ENCODE results near the gene NCEH1. TPM values are rescaled to one million over a fixed set of nuclear protein-coding genes. Genes with fewer than 3 reads are reported as not detected.

The NCEH1 gene
- total RNA-seq, 1 donor from 2014 or later = 7.7 TPM

DNA sequence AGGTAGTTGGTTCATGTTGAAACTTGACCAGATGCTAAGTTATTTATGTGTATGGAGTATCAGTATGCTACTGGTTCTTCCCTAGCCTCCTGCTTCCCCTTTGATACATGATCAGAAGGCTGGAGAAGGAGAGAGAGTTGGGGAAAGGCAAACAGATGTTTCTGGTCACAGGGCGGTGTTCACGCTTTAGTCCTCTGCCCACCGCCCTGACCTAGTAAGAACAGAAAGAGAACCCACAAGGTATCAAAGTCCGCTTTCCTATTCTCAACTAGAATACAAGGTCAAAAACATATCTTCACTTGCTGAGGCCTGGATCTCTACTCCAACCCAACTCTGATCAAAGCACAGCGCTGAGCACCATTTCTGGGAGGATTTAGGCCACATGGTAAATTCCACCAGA lies 55.5 kb downstream of the NCEH1 start:
- no peak for DNase-seq
- Mint-ChIP-seq H3K27ac (no peak overlapping the region), H3K4me3 (no peak overlapping the region), H3K4me1 (no peaks in the 10 kb centered on the region), H3K9me3 (peaks cover 3% of the 10 kb centered on the region), H3K27me3 (no peaks in the 10 kb centered on the region), H3K36me3 (ENCODE audit: low read depth) (no peaks in the 10 kb centered on the region)
- intact Hi-C loops (cut with micrococcal nuclease) = no loop called here

DNA sequence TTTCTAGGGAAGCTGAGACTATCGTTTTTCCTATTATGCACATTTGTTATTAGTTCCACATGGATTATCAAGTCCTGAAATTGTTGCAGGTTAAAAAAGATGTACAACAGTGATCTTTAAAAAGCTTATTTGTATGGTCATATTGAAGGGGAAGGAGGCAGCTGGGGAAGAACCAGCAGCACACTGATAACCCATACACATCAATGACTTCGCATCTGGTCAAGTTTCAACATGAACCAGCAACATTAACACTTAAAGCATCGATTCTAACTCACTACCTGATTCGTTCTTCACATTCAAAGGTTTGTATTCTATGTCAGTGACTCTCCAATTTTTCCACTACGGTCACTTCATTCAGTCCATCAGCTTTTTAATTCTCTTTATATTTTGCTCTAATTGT lies 56.4 kb downstream of the NCEH1 start:
- H3K27ac Mint-ChIP-seq = no peak overlapping the region
- intact Hi-C loops (cut with micrococcal nuclease) = no loop called here
- no peaks in the 10 kb centered on the region for H3K36me3 Mint-ChIP-seq (ENCODE audit: low read depth)
- DNase-seq = no peak
- H3K9me3 Mint-ChIP-seq = peaks cover 3% of the 10 kb centered on the region
- no peak overlapping the region for H3K4me3 Mint-ChIP-seq
- H3K4me1 Mint-ChIP-seq = no peaks in the 10 kb centered on the region
- no peaks in the 10 kb centered on the region for H3K27me3 Mint-ChIP-seq

DNA sequence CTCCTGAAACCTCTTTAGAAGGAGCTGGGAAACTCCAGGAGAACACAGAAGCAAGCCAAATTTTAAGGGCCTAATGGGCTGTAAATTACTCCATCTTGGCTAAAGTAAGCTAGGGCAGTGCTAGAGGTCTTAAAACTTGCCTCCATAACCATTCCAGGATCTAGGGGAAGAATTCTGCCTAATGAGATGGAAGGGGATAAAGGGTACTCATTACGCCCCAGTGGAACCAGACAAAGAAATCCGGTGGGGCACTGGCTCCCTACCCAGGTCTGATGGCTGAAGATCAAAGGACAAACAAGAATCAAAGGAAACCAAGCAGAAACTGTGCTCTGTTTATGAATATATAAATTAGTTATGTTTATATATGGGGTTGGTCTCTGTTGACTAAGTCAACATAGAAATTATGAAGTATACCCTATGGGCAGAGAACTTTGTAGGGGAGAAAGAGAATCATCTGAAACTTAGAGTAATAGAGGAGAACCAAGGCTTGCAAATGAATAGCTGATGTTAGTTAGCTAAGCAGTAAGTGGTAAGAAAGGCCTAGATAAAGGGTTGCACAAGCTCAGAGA lies 57.8 kb downstream of the NCEH1 start:
- Mint-ChIP-seq H3K4me3 (no peak overlapping the region), H3K4me1 (no peaks in the 10 kb centered on the region), H3K9me3 (peaks cover 3% of the 10 kb centered on the region), H3K36me3 (ENCODE audit: low read depth) (no peaks in the 10 kb centered on the region), H3K27ac (no peak overlapping the region), H3K27me3 (no peaks in the 10 kb centered on the region)
- no peak for DNase-seq
- intact Hi-C loops (cut with micrococcal nuclease) = no loop called here

DNA sequence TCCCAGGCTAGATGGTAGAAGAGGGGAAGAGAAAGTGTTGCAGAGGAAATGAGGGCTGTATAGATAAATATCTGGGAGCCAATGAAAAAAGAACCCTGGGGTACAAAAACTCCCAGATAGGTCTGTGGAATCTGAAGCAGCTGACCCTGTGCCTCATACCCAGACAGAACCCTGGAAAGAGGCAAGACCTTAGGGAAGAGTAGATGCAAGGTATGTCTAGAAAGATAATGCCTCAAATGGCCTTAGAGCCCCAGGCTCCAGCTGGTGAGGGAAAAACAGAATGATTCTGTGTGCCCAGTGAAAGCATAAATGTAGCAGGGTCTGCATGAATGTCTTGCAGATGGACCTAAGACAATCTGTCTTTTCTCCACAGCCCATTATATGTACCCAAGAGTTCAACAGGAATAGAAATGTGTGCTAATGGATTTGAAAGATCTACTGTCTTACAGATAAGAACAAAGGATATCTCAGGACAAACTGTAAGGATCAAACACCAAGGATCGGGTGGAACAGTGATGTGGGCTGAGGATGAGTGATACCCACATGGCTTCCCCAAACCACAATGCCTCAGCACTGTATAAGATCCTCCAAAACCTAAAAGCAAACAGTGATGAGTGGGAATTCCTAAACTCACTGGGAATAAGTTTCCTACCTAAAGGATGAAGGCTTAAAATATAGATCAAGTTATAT lies 58.8 kb downstream of the NCEH1 start:
- intact Hi-C loops (cut with micrococcal nuclease) = no loop called here
- Mint-ChIP-seq H3K4me1 (no peaks in the 10 kb centered on the region), H3K27me3 (no peaks in the 10 kb centered on the region), H3K4me3 (no peak overlapping the region), H3K36me3 (ENCODE audit: low read depth) (no peaks in the 10 kb centered on the region), H3K27ac (no peak overlapping the region), H3K9me3 (peaks cover 3% of the 10 kb centered on the region)
- DNase-seq = no peak

DNA sequence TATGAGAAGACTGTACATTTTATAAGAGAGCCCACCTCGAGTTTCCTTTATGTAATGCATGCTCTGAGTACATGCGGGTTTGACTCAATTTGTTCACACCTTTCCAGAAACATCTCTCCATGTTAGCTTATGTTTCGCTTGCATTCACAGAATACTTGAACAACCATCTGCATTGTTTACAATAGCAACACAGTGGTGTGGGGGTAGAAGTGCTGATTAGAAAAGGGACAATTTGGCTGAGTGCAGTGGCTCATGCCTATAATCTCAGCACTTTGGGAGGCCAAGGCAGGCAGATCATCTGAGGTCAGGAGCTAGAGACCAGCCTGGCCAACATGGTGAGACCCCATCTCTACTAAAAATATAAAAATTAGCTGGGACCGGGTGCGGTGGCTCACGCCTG lies 60.9 kb downstream of the NCEH1 start:
- no peak overlapping the region for H3K4me3 Mint-ChIP-seq
- H3K27me3 Mint-ChIP-seq = no peaks in the 10 kb centered on the region
- intact Hi-C loops (cut with micrococcal nuclease) = no loop called here

DNA sequence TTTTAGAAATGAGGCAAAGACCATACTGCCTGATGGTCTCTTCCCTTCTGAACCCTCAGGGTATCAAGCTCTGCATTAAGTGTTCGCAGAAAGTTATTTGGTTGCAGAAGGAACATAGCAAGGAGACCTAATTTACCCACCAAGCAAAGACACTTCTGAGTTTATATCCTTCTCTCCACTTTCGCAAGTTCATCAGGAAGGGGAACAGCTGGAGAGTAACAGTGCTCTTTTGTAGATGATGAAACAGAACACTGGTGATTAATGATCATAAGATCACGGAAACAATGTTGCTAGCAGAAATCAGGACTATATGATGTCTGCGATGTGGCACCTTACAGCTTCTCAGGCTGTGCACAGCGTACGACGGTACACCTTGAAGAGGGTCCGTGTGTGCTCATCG lies 62.1 kb downstream of the NCEH1 start:
- H3K4me1 Mint-ChIP-seq = no peaks in the 10 kb centered on the region
- no peak overlapping the region for H3K4me3 Mint-ChIP-seq
- H3K27me3 Mint-ChIP-seq = no peaks in the 10 kb centered on the region
- H3K36me3 Mint-ChIP-seq (ENCODE audit: low read depth) = no peaks in the 10 kb centered on the region
- peaks cover 3% of the 10 kb centered on the region for H3K9me3 Mint-ChIP-seq
- DNase-seq = no peak
- intact Hi-C loops (cut with micrococcal nuclease) = no loop called here
- H3K27ac Mint-ChIP-seq = no peak overlapping the region

More for the DNA sequence above, 60.9 kb downstream of the NCEH1 start:
- no peak overlapping the region for H3K27ac Mint-ChIP-seq
- H3K36me3 Mint-ChIP-seq (ENCODE audit: low read depth) = no peaks in the 10 kb centered on the region
- DNase-seq = no peak
- no peaks in the 10 kb centered on the region for H3K4me1 Mint-ChIP-seq
- H3K9me3 Mint-ChIP-seq = peaks cover 3% of the 10 kb centered on the region

DNA sequence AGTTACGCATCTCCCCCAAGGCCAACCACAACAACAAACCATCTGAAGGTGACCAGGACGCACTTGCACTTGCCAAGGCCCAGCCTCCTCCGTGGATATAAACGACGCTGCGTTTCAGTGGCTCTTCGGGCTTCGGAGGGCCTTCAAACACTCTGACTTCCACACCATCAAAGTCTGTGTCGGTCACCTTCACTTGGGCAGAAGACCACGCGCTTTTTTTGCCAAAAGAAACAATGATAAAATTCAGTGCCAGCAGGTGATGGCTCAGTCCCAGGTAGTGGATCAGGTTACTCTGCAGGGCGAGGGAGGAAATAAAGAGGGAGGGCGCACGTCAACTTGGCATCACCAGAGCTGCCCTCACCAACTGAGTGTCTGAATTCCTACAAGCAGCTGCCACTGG lies 63.0 kb downstream of the NCEH1 start:
- no peak overlapping the region for H3K27ac Mint-ChIP-seq
- no peaks in the 10 kb centered on the region for H3K36me3 Mint-ChIP-seq (ENCODE audit: low read depth)
- no peaks in the 10 kb centered on the region for H3K9me3 Mint-ChIP-seq
- no peak for DNase-seq
- no peaks in the 10 kb centered on the region for H3K27me3 Mint-ChIP-seq
- no peak overlapping the region for H3K4me3 Mint-ChIP-seq
- intact Hi-C loops (cut with micrococcal nuclease) = no loop called here
- H3K4me1 Mint-ChIP-seq = no peaks in the 10 kb centered on the region

DNA sequence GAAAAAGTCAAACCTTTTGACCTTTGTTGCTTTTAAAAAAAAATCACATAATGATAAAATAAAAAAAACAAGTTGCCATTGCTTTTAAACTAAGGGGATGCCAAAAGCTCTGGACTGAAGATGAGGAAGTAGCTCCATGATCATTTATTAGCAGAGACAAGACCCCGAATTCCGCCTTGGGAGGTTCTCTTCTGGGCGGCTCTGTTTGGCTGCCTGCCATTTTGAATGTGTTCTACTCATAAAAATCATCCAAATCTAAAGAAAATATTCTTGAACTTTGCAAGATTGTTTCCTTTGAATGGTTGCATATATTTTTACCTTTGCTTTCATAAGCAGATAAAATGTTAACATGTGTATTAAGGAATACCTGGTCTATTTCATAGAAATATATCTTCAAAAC lies 63.8 kb downstream of the NCEH1 start:
- Mint-ChIP-seq H3K27me3 (no peaks in the 10 kb centered on the region), H3K9me3 (no peaks in the 10 kb centered on the region), H3K36me3 (ENCODE audit: low read depth) (no peaks in the 10 kb centered on the region), H3K4me3 (no peak overlapping the region), H3K27ac (no peak overlapping the region), H3K4me1 (no peaks in the 10 kb centered on the region)
- intact Hi-C loops (cut with micrococcal nuclease) = no loop called here
- DNase-seq = no peak

DNA sequence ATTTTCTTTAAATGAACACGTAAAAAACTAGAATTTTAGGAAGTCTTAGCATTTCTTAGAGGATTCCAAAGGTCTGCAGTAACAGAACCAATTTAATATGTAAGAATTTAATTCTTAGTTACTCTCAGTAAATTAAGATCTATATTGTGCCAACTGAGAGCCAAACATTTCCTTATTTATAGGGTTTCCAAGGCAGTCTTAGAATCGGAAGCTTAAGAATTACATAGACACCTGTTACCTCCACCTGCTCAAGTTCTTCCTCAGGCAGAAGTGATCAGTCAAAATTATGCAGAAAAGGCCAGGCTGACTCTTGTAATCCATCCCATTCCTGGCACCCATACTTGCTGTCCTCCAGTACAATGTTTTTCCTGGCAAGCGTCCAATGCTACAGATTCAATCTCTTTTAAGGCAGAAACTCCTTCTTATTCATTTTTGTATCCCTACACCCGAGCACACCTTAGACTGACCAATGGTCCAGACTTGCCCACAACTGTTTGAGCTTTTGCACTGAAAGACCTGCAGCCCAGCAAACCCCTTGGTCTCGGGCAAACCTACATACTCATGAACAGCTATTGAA lies 64.3 kb downstream of the NCEH1 start:
- no peaks in the 10 kb centered on the region for H3K4me1 Mint-ChIP-seq
- no peak for DNase-seq
- H3K27ac Mint-ChIP-seq = no peak overlapping the region
- no peaks in the 10 kb centered on the region for H3K9me3 Mint-ChIP-seq
- no peaks in the 10 kb centered on the region for H3K36me3 Mint-ChIP-seq (ENCODE audit: low read depth)
- no peak overlapping the region for H3K4me3 Mint-ChIP-seq
- intact Hi-C loops (cut with micrococcal nuclease) = no loop called here
- H3K27me3 Mint-ChIP-seq = no peaks in the 10 kb centered on the region

DNA sequence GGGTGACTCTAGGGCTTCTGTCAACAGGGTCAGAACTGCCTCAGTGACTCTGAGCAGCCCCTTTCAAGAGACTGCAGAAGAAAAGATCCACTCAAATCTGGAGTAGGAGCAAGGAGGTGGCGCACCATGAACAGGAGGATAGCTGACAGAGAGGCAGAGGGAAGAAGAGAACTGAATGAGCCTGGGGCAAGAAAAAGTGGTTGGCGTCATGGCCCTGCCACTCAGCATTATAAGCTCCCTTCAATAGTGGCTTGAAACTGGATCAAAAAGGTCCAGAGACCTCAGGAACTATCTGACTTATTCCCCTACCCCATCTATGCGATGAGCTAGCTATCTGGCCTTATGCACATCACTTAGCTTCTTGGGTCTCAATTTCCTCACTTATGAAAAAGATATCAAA lies 66.6 kb downstream of the NCEH1 start:
- Mint-ChIP-seq H3K4me3 (no peak overlapping the region), H3K9me3 (no peaks in the 10 kb centered on the region), H3K27ac (no peak overlapping the region), H3K36me3 (ENCODE audit: low read depth) (no peaks in the 10 kb centered on the region), H3K4me1 (no peaks in the 10 kb centered on the region), H3K27me3 (no peaks in the 10 kb centered on the region)
- intact Hi-C loops (cut with micrococcal nuclease) = no loop called here
- DNase-seq = no peak

DNA sequence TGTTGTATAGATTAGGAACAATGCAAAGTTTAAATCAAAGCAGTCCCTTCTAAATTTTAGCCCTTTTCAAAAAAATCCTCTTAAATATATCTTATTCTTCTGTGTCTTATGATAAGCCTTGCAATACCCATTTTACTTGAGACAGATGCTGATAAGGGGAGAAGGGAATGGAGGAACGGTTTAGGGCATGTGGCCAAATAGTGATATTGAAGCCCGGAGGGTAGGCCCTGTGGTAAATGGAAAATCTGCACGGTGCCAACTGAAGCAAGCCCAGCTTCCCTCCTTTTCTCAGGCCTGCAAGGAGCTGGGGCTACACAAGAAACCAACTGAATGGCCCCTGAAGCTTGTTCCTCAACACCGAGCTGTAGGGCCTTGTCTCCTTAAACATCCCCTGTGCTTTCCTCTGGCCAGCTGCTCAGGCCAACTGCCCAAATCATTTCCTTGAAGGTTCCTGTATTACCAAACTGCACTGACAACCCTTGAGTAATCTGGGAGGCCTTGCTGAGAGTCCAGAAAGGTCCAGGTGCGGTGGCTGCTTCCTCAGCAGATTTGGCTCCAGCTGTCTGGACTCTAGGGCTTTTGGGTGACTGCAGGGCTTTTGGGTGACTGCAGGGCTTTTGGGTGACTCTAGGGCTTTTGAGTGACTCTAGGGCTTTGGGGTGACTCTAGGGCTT lies 67.2 kb downstream of the NCEH1 start:
- intact Hi-C loops (cut with micrococcal nuclease) = no loop called here
- no peaks in the 10 kb centered on the region for H3K27me3 Mint-ChIP-seq
- H3K9me3 Mint-ChIP-seq = no peaks in the 10 kb centered on the region
- no peak overlapping the region for H3K27ac Mint-ChIP-seq
- no peak for DNase-seq
- H3K36me3 Mint-ChIP-seq (ENCODE audit: low read depth) = no peaks in the 10 kb centered on the region
- no peak overlapping the region for H3K4me3 Mint-ChIP-seq
- no peaks in the 10 kb centered on the region for H3K4me1 Mint-ChIP-seq

DNA sequence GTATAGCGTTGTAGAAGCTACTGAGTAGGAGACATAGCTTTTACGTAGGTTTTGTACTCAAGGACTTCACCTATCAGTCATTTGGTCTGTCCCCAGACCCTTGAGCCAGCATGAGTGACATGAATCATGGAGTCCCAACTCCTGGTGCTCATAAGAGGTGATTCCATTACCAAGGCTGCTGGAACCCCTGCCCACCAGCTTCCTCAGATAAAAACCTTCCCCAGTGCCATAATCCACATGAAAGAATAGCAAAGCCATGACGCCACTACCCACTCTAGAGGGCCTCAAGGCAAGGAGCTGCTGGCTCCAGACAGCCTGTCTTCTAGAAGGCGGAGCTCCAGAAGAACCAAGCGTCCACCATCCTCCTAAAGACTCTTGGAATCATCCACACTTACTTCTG lies 69.6 kb downstream of the NCEH1 start:
- no peak overlapping the region for H3K27ac Mint-ChIP-seq

DNA sequence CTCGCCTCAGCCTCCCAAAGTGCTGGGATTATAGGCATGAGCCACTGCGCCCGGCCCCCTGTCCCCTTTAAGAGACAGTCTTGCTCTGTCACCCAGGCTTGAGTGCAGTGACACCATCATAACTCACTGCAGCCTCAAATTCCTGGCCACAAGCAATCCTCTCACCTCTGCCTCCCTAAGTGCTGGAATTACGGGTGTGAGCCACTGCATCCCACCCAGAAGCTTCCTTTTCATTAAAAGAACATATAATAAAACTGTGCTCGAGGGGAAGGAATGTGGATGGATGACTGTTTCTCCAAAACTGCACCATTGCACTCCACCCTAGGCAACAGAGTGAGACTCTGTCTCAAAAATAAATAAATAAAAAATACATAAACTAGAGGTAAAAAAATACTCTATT lies 70.1 kb downstream of the NCEH1 start:
- intact Hi-C loops (cut with micrococcal nuclease) = no loop called here
- Mint-ChIP-seq H3K4me1 (peaks cover under 1% of the 10 kb centered on the region), H3K36me3 (ENCODE audit: low read depth) (peaks cover 2% of the 10 kb centered on the region), H3K27me3 (no peaks in the 10 kb centered on the region), H3K4me3 (no peak overlapping the region), H3K27ac (no peak overlapping the region), H3K9me3 (peaks cover under 1% of the 10 kb centered on the region)
- DNase-seq = no peak

More for the DNA sequence above, 69.6 kb downstream of the NCEH1 start:
- intact Hi-C loops (cut with micrococcal nuclease) = no loop called here
- no peaks in the 10 kb centered on the region for H3K27me3 Mint-ChIP-seq
- H3K36me3 Mint-ChIP-seq (ENCODE audit: low read depth) = peaks cover 2% of the 10 kb centered on the region
- H3K9me3 Mint-ChIP-seq = no peaks in the 10 kb centered on the region
- no peak overlapping the region for H3K4me3 Mint-ChIP-seq
- H3K4me1 Mint-ChIP-seq = no peaks in the 10 kb centered on the region
- DNase-seq = no peak

DNA sequence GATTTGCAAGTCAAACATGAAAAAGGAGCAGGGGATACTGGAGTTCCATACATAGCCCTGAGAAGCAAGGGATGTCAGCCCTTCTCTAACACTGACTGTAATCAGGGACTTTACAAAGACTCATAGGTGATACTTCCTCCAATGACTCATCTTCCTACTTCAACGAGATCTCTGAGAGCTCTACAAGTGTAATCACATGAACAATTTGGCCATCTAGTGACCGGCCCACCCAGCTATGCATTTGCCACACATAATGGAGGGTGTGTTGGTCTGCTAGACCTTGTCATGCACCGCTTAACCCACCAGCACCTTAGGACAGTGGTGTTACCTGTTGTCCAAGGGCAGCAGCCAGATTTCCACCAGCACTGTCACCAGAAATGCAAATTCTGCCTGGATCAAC lies 75.3 kb downstream of the NCEH1 start:
- Mint-ChIP-seq H3K9me3 (peaks cover 3% of the 10 kb centered on the region), H3K36me3 (ENCODE audit: low read depth) (peaks cover 6% of the 10 kb centered on the region), H3K4me3 (no peak overlapping the region), H3K27me3 (no peaks in the 10 kb centered on the region), H3K27ac (peak overlapping the region; percentile 79), H3K4me1 (peaks cover 10% of the 10 kb centered on the region)
- peak; percentile 64 for DNase-seq
- intact Hi-C loops (cut with micrococcal nuclease) = no loop called here

Measured in activated CD4-positive, alpha-beta T cell treated with anti-CD3 and anti-CD28 coated beads, Interleukin-2, amount 10 ng/mL, durations not matched to agents 24 days and 14 days (primary cell).